GM21529 (cell line): ENCODE data around the gene DDN.

ENCODE experiments used
- ATAC-seq: cut with Tn5 transposase; IDR thresholded peaks from one replicate; pipeline ENCODE4 v1.9.1; 2021; ENCODE audit not compliant: unreplicated experiment

Gene DDN

DNA sequence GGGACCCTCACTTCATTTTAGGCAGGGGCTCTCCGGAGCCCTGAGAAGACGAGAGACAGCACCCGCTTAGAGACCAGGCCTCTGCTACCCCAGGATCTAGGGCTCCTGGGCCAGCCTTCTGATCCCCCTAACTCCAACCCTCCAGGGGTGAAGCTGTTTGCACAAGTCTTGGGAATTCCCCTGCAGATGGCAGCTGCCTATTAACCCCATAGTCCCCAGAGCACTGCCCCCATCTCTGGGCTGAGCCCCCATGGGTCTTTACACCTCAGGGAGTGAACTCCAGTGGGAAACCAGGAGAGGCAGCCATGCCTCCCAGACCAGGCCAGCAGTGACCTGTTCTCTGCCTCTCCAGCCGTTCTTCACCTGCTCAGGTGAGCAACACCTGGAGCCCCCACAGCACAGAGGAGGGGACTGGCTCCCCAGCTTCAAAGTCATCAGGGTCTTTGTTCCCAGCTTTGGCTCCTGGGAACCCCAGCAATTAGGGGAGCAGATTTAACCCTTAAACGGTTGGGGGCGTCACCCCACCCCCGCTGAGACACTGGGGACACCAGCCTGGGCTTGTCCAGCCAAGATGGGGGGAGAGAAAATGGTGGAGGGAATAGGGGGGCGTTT lies 29.9 kb downstream of the DDN start:
- no peak for ATAC-seq

DNA sequence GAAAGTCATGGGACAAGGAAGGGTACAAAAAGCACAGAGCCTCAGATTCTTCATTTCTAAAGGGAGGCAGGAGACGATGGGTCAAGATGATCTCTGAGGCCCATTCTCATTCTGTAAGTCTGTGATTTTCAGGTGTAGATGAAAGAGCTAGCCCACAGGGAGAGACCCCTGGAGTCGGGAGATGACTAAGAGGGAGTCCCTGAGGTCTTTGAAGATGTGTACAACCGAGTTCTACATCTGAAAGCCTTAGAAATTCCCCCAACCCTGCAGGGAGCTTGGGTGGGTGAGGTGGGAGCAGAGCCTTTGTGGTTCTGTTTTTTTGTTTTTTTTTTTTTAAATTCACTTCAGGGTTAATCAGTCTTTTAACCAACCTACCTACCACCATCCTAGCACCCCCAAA lies 30.7 kb downstream of the DDN start:
- ATAC-seq = no peak

DNA sequence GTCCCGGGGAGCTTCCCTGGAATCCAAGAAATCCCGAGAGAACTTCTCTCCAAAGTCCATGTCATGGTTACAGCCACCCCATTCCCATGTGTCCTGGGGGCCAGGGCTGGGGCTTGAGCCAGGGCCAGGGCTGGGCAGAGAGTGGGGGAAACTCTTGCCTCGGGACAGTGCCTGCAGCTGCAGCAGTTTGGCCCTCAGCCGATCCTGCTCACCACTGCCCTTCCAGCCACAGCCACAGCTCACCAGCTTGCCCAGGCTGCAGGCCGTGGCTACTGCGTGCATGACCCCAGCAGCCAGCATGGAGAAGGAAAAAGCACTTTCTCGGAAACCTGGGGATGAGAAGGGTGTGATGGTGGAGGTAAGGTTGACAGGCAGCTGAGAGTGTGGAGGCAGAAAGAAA lies 31.2 kb downstream of the DDN start:
- no peak for ATAC-seq

DNA sequence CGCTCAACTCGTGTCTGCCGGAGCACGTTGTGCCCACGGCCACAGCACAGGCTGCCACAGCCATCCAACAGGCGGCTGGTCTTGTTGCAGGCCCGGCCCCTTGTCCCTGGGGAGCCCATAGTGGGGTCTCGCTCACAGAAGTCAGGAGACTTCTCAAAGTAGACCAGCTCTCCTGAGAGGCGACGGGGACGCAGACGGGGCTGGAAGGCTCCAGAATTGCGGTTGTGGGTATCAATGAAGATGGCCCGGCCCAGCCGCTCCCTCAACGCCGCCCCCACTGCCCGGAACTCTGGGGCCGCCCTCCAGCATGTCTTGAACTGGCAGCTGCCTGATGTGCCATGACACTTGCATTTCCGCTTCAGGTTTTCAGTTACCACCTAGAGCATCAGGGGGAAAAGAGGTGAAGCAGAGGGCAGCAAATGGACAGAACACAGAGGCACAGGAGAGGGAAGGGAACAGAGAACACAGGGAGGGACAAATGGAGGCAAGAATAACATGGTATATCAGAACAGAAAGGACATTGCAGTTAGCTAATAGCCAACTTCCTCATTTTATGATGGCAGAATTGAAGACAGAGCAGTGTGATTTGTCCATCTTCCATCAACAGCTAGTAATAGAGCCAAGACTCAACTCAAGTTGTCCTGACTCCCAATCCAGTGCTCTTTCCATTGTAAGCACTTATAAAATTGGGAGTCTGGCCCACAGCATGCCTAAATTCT lies 32.8 kb downstream of the DDN start:
- no peak for ATAC-seq

DNA sequence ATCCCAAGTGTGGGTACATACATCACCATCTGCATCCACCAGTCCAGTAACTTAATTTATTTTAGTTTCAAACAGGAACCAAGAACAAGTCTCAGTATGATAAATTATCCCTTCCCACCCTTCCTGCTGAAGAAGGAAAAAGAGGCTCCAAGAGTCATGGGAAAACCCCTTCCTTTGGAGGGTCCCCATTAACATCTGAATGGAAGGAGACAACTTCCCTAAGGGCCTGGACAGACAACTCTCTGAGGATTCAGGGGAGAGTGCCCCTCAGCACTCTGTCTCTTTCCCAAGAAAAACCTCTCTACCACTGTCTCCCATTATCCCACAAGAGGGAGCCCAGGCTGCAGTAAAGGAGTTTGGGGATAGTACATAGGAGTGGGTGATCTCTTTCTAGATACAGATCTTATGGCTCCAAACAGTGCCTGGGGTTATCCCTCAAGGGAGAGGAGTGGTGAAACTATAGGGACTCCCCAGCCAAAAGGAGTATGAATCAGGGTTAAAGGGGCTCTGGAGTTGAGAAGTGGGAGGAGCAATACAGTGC lies 33.8 kb downstream of the DDN start:
- no peak for ATAC-seq

DNA sequence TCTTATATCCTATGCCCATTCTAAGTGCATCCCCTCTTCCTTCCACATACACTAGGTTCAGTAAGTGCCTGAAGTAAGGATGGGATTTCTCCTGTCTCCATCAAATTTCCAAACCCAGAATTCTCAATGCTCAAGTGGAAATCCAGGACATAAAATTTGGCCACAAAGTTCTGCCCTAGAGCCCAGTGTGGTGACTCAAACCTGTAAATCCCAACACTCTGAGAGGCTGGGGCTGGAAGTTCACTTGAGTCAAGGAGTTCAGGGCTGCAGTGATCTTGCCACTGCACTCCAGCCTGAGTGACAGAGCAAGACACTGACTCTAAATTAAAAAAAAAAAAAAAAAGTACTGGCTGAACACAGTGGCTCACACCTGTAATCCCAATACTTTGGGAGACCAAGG lies 37.4 kb downstream of the DDN start:
- no peak for ATAC-seq

DNA sequence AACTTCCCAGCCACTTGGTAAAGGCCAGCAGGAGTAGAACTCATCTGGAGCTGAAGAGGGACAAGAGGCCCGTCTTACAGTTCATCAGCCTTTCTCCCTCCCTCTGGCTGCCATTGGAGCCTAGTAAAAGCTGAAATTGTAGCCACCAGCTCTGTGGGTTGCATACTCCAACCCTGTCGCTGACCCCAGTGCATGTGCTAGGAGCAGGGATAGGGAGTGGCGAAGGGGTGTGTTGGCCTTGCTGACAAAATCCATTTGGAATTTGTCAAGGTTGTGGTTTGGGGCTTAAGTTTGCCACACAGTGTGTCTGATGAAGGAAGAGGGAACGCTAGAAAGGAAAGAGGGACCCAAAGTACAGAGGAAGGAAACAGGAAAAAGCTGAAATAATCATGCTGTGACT lies 37.8 kb downstream of the DDN start:
- ATAC-seq = no peak

DNA sequence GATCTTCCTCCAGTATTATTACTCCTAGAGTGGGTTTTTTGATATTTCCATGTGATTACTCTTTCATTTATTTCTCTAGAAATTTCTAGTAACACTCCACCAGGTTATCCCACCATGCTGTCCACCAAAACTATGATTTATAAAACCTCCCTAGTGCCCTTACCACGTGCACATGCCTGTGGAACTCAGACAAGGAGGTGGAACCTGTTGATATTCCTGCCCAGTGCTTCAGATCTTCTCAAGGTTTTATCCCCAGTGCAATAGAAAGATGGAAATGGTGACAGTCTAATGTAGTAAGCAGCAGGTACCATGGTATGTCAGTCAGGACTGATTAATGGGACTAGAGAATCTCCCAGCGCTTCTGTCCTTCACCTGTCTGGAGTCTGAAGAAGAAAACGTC lies 38.3 kb downstream of the DDN start:
- no peak for ATAC-seq

DNA sequence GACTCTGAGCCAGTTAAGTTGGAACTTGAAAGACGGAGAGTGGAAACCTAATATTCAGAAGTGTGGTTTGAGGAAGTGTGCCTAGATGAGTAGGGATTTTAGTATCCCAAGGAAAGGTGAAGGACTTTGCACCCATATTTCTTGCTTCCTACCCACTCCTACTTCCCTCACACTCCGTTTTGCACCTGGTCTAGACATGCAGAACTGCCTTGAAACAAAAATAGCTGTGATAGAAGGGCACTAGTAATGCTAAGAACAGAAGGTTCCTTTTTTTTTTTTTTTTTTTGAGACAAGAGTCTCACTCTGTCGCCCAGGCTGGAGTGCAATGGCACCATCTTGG lies 41.2 kb downstream of the DDN start:
- ATAC-seq = no peak

DNA sequence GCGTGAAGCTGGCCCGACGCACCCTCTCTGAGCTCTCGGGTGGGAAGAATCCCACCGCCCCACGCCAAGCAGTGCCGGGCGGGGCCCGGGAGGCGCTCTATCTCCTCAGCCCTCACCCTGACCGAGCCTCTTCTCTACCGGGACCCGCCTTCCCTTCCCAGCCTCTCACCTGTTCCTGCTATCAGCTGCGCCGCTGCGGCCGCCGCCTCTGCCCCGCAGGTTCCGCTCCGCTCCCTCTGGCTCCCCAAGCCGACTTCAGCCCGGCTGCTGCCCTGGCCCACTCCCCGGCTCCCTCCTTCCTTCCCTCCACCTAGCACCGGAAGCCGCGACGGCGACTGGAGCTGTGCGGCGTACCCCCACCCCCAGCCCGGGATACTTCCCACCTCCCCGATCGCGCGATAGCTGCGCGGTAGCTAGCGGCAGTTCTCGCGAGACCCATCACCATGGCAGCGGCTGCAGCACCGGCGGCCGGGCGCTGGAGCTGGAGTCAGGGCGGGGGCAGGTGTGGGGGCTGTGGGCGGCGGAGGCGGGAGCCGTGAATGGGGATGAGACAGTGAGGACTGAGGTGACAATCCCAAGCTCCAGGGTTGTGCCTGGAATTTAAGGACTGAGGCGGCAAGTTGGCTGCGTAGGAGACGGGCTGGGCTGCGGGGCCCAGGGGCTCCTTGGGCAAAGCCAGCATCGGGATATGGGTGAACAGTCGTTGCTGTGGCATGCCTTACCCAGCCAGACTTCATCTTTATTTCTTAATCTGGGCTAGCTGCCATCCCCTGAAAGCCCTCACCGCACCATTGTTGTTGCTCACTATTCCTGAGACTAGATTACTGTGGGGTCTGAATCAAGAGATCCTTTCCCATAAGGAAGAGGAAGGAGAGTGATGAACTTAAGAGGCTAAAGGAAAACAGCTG lies 41.8 kb downstream of the DDN start, which contains the start of gene ARF3:
Gene ARF3, minus strand, starts transcription at position 347 of the 908 bp plus-strand sequence. CDS start 16,392 bp downstream, outside the sequence.
- peak; percentile 89 for ATAC-seq

DNA sequence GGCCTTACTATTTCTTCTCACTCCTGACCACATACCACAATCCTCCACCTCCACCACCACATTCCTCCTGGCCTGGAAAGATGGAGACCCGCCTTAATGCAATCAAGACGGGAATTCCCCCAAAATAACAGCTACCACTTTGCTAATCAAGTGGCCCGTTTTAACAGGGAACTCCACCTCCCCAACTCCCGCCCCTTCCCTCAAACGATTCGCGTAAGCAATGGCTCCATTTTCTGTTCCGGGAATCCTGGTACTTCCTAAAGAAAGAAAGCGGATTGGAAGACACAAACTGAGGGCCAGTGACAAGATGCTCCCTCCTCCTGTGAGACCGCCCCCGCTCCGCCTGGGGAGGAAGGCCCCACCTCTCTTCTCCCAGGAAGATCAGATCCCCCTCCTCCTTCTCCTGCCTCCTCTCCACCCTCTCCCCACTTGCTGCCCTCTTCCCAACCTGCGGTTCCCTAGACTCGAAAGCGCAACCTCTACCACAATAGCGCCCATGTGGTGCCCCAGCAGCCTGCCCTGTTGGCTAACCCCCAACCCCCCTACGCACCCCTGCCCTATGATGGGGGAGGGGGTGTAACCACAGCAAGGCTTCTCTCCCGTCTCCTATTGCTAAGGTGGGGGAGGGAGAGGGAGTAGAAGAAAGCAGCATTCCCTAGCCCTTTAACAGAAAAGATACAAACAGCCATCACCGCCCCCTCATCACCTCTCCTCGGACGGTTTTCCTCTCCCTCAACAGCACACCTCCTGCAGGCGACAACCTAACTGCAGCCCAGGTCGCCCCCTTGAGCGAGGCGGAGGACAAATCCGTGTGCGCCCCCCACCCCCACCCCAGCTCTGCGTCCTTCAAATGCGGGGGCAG lies 42.7 kb downstream of the DDN start:
- peak; percentile 31 for ATAC-seq

DNA sequence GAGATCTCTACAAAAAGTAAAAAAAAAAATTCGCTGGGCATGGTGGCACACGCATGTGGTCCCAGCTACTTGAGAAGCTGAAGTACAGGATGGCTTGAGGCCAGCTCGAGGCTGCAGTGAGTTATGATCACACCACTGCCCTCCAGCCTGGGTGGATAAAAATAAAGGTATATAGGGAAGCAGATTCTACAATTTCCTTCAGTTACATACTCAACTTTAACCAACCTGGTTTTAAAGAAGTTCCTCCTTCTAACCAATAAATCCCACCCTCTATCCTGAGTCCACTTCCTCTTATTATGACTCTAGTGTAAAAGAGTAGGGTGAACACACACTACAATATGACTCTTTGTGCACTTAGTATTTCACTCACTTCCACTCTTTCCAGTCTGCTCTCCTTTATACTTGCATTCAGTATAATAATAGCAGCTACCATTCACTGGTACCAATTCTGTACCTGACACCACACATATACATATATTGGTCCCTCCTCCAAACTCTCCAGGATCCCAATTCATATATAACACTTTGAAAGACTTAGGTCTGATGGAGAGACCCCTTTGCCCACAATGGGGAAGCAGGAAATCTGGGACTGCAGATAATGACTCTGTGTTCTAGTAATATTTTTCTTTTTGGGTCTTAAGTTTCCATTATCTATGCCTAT lies 44.2 kb downstream of the DDN start:
- no peak for ATAC-seq

DNA sequence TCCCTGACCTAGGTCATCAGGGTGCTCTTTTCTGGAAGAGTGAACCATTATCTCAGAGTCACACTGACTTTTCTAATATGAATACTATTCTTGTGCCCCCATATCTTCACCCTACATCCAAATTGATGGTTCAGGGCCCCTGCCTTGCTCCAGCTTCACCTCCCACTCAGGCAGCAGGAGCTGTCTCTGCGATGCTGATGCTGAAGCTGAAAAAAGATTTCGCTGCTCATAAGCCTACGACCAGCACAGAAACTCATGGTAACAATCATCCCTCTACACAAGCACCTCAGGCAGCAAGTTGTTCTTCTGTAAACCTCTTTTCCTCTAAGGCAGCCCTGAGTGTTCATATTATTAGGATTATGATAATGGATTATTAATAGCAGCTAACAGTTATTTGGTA lies 45.1 kb downstream of the DDN start:
- no peak for ATAC-seq

DNA sequence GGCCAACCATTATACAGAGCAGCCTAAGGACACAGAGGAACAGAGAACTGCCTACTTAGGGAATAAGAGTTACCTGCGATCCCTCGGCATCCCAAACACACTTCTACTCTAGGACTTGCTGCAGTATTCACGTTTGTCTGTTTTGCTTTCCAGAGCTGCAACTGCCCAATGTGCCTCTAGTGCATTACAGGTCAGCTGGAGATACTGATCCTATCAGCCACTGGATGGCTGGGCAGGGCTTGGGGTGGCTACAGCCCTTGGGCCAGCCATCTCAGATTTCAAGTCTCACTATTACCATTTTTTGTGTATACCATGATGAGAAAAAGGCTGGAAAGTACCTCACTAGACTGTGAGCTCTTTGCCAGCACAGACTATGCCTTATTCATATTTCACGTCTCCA lies 46.5 kb downstream of the DDN start:
- ATAC-seq = no peak

DNA sequence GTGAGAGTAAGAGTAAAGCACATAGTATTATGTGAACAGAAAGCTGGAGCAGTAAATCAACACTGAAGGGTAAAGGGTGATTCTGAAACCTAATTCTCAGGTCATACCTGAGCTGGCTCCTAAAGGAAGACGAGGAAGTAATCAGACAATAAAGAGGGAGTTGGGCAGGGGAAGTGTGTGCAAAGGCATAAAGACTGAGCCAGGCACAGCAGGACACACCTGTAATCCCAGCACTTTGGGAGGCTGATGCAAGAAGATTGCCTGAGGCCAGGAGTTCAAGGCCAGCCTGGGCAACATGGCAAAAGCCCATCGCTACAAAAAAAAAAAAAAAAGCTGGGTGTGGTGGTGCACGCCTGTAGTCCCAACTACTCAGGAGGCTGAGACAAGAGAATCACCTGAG lies 51.4 kb downstream of the DDN start:
- ATAC-seq = no peak

DNA sequence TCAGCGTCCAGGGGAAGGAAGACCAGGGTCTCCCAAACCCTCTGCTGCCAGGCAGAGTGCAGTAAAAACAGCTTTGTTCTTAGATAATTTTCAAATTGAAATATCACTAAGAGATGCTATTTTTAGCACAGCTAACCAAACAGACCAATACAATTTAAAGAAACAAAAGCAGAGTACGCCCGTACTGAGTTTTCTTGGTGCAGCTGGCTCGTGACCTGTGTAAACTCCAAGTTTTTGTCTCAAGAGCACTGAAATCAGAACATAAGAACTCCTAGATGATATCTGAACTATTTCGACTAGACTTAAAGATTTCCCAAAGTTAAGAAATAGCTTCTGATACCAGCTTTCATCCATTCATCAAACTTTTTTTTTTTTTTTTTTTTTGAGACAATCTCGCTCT lies 52.2 kb downstream of the DDN start:
- no peak for ATAC-seq

DNA sequence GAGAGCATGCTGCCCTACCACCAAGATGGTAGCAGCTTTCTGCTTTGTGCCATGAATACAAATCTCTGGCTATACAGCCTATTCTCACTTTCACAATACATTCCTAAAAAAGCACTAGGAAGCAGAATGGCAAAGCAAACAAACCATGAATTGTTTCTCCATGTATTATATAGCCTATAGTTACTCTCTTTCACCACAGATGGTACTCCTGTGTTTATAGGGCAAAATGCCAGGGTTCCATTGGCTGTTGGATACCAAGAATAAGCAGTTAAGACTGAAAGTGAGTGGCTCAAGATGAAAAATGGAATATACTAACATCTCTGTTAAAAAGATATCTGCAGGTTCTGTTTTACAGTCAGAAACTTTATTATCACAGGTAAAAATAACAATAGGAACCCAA lies 53.0 kb downstream of the DDN start:
- no peak for ATAC-seq
